GM12891 (cell line): ENCODE results near the gene ARHGEF4.

ENCODE experiments used
- DNase-seq: peaks from one replicate; pipeline ENCODE4 v3.0.0; 2011; ENCODE audit warnings: low spot score; ENCODE audit not compliant: insufficient read length
- FAIRE-seq: peaks from 2 replicates; lab custom pipeline; 2011; peaks lifted over from hg19 to GRCh38; lab: Jason Lieb, UNC
- PAX5 ChIP-seq: IDR thresholded peaks from 2 replicates; pipeline ENCODE4 v1.6.1; 2011; ENCODE audit warnings: low read length, moderate library complexity, mild to moderate bottlenecking; ENCODE audit not compliant: insufficient read depth, severe bottlenecking
- POLR2A ChIP-seq: IDR thresholded peaks from 2 replicates; pipeline ENCODE4 v1.6.1; 2011; ENCODE audit warnings: low read depth, low read length, control low read depth
- POLR2AphosphoS5 ChIP-seq: IDR thresholded peaks from 2 replicates; pipeline ENCODE4 v1.6.1; 2011; ENCODE audit warnings: low read depth, low read length, control low read depth
- POU2F2 ChIP-seq: IDR thresholded peaks from 2 replicates; pipeline ENCODE4 v1.6.1; 2011; ENCODE audit warnings: low read depth, mild to moderate bottlenecking, control low read depth, low read length, moderate library complexity
- SPI1 ChIP-seq: IDR thresholded peaks from 2 replicates; pipeline ENCODE4 v1.6.1; 2011; ENCODE audit warnings: low read depth, low read length, control low read depth
- TAF1 ChIP-seq: IDR thresholded peaks from 2 replicates; pipeline ENCODE4 v1.6.1; 2011; ENCODE audit warnings: low read depth, low read length, control low read depth

The ARHGEF4 gene

GRCh38 chr2:131044075-131044756 lies 207.5 kb downstream of the ARHGEF4 start:
- no peak for DNase-seq
- no peak for FAIRE-seq
- TF ChIP-seq POLR2A: no peak

- TF ChIP-seq POU2F2 (no peak), SPI1 (no peak), TAF1 (no peak), POLR2A (no peak), PAX5 (no peak), POLR2AphosphoS5 (no peak)
- no peak for DNase-seq
- FAIRE-seq: no peak
These were observed 208.0 kb downstream of the ARHGEF4 start for GRCh38 chr2:131044757-131045150.

DNA sequence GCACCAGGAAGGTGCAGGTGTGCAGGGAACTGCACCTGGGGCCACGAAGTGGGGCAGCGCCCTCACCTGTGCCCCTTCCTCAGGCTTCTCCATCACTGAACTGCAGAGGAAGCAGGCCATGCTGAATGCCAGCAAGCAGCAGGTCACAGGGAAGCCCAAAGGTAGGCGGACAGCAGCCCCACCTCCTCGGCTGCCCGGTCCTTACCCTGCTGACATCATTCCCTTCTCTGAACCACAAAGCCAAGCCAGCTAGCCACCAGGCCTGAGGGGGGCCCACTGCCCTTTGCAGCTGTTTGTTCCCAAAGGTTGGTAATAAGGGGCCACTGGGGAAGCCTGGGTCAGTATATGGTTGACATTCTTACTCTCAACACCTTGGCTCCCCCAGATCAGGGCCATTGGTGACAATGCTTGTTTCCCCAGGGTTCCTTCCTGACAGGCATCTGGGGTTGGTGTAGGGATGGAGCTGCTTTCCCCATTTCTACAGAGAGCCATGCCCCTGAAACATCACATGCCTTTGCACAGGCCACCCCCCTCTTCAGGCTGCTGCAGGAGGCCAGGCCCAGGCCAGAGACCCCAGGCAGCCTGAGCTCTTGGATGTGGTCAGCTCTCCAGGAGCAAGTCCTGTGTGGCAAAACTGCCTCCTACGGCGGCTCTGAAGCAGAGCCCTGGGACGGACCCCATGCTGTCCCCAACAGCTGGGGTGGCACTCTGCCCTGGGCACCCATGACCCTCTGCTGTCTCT lies 208.7 kb downstream of the ARHGEF4 start:
- FAIRE-seq: no peak
- no peak for DNase-seq
- TF ChIP-seq POU2F2 (no peak), SPI1 (no peak), POLR2A (no peak), POLR2AphosphoS5 (no peak), PAX5 (no peak), TAF1 (no peak)

DNA sequence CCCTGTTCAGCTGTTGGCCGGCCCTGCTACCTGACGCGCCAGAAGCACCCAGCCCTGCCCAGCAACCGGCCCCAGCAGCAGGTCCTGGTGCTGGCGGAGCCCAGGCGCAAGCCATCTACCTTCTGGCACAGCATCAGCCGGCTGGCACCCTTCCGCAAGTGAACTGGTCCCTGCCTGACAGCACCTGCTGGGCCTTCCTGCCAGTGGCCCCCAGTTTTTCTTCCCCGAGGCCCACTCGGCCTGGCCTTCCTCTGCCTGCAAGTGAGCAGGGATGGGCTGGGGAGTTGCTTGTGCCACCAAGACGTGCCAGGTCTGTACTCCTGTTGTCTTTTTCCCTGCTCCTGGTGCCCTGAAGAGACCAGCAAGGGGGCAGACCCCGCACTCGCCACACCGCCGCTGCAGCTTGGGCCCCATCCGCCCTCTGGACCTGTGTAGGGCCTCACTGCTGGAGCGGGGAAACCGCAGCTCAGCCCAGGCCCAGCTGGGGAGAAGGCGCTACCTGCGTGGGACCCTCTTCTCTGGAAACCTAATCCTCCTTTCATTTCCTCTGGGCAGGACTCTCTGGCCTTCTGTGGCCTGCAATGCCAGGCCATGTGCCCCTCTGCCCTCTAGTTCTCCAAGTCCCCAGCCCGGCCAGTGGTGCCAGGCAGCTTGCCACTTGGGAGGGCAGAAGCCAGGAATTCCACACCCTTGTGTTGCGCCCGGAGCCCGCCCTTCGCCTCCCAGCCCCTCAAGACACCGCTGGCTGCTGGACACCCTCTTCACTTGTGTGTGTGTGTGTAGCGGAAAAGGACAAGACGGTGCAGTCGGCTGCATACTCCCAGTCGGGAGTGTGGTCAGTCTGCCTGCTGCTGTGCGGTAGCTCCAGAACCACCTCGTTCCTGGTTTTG lies 209.6 kb downstream of the ARHGEF4 start:
- TF ChIP-seq PAX5 (no peak), POLR2A (no peak), SPI1 (no peak), POLR2AphosphoS5 (no peak), TAF1 (no peak), POU2F2 (no peak)
- no peak for FAIRE-seq
- DNase-seq: no peak

- no peak for FAIRE-seq
- no peak for DNase-seq
- TF ChIP-seq POLR2AphosphoS5 (peak; percentile 64), PAX5 (no peak)
These were observed 210.4 kb downstream of the ARHGEF4 start for GRCh38 chr2:131046918-131047652.

- TF ChIP-seq POLR2A: no peak
- no peak for TF ChIP-seq SPI1
- no peak for TF ChIP-seq POLR2AphosphoS5
- TF ChIP-seq POU2F2: no peak
- TF ChIP-seq TAF1: no peak
- TF ChIP-seq PAX5: no peak
- FAIRE-seq (no peak), DNase-seq (no peak)
These were observed 211.3 kb downstream of the ARHGEF4 start for GRCh38 chr2:131047920-131048560.

GRCh38 chr2:131048641-131049040 lies 211.9 kb downstream of the ARHGEF4 start:
- TF ChIP-seq TAF1 (no peak), SPI1 (no peak), POU2F2 (no peak), PAX5 (no peak), POLR2AphosphoS5 (no peak), POLR2A (no peak)
- FAIRE-seq: no peak

DNA sequence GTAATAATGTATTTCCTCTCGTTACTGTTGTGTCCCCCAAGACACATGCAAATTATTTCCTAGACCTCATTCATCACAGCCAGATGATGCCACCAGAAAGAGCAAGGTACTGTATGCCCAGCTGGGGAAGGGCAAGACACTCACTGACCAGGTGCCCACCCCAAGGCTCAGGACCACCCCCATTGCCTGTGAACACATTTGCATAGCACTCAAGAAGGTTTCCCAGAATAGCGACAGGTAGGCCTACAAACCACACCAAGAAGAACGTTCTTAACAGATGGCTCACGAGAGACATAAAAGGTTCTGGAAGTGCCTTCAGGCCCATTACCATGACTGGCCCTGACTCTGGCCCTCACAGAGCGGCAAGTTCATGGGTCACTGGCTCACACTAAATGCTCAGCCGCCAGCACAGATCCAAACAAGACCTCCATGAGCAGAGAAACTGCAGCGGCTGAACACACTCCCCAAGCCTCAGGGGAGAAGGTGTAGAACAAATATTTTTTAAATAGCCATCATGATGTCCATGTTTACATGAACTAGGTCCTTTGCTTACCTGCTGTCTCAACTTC lies 212.5 kb downstream of the ARHGEF4 start:
- no peak for DNase-seq
- TF ChIP-seq POLR2A (no peak), TAF1 (no peak), POU2F2 (no peak), POLR2AphosphoS5 (no peak), SPI1 (no peak), PAX5 (no peak)
- FAIRE-seq: no peak

More at GRCh38 chr2:131048641-131049040, 211.9 kb downstream of the ARHGEF4 start:
- no peak for DNase-seq
